ENCODE measurements around the gene DIO3. TPM values are rescaled to one million over a fixed set of nuclear protein-coding genes. Genes with fewer than 3 reads are reported as not detected.

DIO3 gene
- total RNA-seq, result 0.24 TPM
- long read RNA-seq, result 0 reads

GRCh38 chr14:101561145-101561896 lies at the start of gene DIO3:
Gene DIO3, plus strand, starts transcription at chr14:101561495.
- ATAC-seq (no peak), DNase-seq (ENCODE audit: missing footprints) (no peak)
- intact Hi-C loops (cut with DNase I), result no loop called here

GRCh38 chr14:101511620-101512375 lies 49.5 kb upstream of the DIO3 start:
- intact Hi-C loops (cut with DNase I), result no loop called here
- ATAC-seq (no peak), DNase-seq (ENCODE audit: missing footprints) (peak; percentile 33)

DNA sequence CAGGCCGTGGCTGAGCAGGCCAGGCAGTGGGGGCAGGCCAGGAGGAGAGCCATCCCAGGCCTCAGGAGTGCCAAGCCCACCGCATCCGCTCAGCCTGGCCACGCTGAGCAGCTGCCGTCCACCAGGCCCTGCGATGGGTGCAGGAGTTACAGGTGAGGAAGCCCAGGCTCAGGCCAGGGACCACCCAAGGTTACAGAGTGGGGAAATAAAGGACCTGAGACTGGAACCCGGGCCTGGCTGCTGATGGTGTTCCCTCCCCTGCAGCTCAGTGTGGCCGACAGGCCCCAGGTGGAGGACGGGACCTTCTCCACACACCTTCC lies 49.0 kb upstream of the DIO3 start:
- ATAC-seq (no peak), DNase-seq (ENCODE audit: missing footprints) (peak; percentile 49)
- intact Hi-C loops (cut with DNase I), result no loop called here

DNA sequence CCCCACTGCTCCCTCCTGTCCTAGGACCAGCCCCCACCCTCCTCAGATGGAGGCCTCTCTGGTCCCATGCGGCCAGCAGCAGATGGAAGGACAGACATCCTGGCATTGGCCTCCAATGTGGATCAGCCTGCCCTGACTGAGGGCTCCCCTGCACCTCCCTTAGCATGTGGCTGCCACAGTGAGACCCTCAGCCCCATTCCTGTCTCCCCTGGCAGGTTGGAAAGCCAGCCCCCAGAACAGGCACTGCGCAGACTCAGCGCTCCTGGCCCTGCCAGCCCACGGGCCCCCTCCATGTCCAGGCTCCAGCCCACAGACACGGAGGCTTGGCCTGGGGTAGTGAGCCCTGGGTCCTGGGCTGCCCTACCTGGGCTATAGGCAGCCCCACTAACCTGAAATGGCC lies 47.2 kb upstream of the DIO3 start:
- intact Hi-C loops (cut with DNase I), result no loop called here
- peak; percentile 43 for DNase-seq (ENCODE audit: missing footprints)
- no peak for ATAC-seq

GRCh38 chr14:101516401-101516800 lies 44.9 kb upstream of the DIO3 start:
- ATAC-seq, result no peak
- peak; percentile 53 for DNase-seq (ENCODE audit: missing footprints)
- intact Hi-C loops (cut with DNase I), result no loop called here

- ATAC-seq, result peak; percentile 41
- intact Hi-C loops (cut with DNase I), result no loop called here
- DNase-seq (ENCODE audit: missing footprints), result peak; percentile 70
Observed at GRCh38 chr14:101518611-101519473, 42.5 kb upstream of the DIO3 start.

DNA sequence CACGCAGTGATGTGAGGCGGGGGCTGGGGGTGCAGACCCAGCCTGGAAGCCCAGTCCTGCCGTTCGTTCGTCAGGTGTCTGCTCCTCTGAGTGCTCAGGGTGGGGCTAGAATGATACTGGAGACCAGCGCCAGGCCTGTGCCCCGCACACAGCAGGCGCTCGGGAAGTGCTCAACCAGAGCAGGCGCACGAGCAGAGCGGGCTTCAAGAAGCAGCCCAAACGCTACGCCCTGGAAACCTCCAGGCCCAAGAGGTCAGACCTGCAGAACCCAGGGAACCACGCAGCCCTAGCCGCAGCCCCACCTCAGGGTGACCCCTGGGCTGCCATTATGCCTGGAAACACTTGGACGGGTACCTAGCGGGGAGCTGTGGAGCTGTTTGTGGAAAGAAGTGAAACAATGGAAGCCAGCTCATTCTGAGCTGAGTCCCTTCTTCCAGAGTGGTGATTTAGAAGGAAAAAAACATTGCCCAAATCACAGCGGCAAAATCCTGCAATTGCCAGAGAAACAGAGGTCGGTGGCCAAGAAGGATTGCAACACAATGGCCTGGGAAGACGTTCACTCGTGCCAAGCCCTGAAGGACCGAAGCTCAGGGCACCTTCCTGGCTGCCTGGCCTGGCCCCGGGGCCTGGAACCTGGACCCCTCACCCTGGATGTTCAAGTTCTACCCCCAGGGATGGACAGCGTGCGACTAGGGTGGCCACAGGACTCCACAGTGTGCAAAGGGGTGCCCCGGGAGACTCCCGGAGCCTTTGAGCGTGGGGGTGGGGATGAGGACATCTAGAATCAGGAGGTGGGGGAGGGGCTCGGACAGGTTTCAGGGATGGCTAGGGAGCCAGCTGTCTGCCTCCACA lies 40.4 kb upstream of the DIO3 start:
- ATAC-seq, result peak; percentile 38
- DNase-seq (ENCODE audit: missing footprints), result peak; percentile 69
- intact Hi-C loops (cut with DNase I), result no loop called here

DNA sequence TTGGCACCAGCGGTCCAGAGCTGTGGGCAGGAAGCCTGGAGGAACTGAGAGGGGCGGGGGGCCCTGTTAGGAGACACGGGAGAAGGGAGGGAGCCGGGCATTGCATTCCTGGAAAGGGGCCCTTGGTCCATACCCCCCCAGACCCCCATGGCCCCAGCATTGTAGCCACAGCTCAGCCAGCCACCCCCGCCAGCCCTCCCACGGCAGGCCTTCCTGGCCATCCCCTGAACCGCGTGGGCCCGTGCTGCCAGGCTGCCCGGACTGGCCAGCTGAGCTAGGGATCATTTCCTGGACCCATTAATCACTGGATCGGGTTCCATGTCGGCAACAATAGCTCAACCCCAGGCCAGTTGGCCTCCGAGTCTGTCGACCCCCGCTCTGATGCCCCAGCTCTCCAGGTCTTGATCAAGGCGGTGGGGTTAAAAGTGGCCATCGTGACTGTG lies 39.8 kb upstream of the DIO3 start:
- intact Hi-C loops (cut with DNase I), result no loop called here
- DNase-seq (ENCODE audit: missing footprints), result no peak
- ATAC-seq, result peak; percentile 21

GRCh38 chr14:101521978-101522377 lies 39.3 kb upstream of the DIO3 start:
- intact Hi-C loops (cut with DNase I), result no loop called here
- no peak for DNase-seq (ENCODE audit: missing footprints)
- ATAC-seq, result no peak

- no peak for DNase-seq (ENCODE audit: missing footprints)
- ATAC-seq, result peak; percentile 61
- intact Hi-C loops (cut with DNase I), result no loop called here
Observed at GRCh38 chr14:101525640-101526527, 35.4 kb upstream of the DIO3 start.

GRCh38 chr14:101527987-101528386 lies 33.3 kb upstream of the DIO3 start:
- DNase-seq (ENCODE audit: missing footprints) (no peak), ATAC-seq (no peak)
- intact Hi-C loops (cut with DNase I), result no loop called here

GRCh38 chr14:101529079-101529478 lies 32.2 kb upstream of the DIO3 start:
- DNase-seq (ENCODE audit: missing footprints) (no peak), ATAC-seq (no peak)
- intact Hi-C loops (cut with DNase I), result no loop called here

DNA sequence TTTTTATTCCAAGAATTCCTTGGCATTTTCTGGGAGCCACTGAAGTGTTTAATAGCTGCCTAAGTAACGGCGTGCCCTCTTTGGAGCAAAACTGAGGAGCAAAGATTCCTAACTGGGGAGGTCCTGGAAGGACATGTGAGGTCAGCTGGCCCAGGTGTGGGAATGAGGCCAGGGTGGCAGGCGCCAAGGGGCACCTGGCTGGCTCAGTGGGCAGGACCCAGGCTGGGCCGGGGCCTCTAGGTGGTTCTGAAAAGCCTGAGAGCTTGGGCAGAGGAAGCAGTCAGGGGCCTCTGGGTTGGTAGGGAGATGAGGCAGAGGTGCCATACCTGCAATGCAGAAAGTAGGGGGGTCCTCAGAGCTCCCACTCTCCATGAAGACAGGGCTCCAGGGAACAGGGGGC lies 27.1 kb upstream of the DIO3 start:
- intact Hi-C loops (cut with DNase I), result no loop called here
- ATAC-seq (no peak), DNase-seq (ENCODE audit: missing footprints) (peak; percentile 61)

- DNase-seq (ENCODE audit: missing footprints) (no peak), ATAC-seq (no peak)
- intact Hi-C loops (cut with DNase I), result no loop called here
Observed at GRCh38 chr14:101535232-101535631, 26.1 kb upstream of the DIO3 start.

- intact Hi-C loops (cut with DNase I), result no loop called here
- DNase-seq (ENCODE audit: missing footprints) (no peak), ATAC-seq (no peak)
Observed at GRCh38 chr14:101535701-101536207, 25.5 kb upstream of the DIO3 start.

DNA sequence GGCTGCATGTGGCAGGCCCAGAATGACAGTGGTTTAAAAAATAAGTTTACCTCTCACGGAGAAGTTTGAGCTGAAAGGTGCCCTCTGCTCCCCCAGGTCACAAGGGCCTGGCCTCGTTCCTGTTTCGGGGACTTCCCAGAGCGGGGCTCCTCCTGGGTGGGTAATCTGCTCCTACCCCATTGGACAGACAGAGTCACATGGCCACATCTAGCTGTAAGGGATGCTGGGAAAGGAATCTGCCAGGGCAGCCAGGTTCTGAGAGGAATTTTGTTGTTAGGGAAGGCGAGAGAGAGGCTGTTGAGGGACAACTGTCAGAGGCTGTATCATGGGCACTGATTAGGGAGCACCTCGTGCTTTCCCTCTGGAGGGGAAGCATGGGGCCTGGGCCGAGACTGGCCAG lies 24.0 kb upstream of the DIO3 start:
- ATAC-seq (no peak), DNase-seq (ENCODE audit: missing footprints) (no peak)
- intact Hi-C loops (cut with DNase I), result no loop called here

DNA sequence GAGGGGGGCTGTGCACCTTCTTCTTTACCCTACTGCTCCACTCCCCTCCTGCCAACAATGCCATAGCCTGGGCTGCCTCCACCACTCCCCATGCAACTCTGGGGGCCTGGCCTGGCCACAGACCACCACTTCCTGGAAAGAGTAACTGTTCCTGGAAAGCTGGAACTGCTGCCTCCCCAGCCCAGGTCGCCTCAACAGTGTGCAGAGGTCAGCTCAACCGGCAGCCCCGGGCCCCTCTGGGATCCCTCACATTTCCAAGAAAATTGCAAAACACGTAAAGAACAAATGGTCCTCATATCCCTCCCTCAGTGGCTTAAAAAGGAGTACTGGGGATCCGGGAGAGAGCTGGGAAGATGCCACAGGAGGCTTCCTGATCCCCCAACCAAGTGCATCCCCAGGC lies 22.4 kb upstream of the DIO3 start:
- ATAC-seq, result peak; percentile 49
- intact Hi-C loops (cut with DNase I), result no loop called here

DNA sequence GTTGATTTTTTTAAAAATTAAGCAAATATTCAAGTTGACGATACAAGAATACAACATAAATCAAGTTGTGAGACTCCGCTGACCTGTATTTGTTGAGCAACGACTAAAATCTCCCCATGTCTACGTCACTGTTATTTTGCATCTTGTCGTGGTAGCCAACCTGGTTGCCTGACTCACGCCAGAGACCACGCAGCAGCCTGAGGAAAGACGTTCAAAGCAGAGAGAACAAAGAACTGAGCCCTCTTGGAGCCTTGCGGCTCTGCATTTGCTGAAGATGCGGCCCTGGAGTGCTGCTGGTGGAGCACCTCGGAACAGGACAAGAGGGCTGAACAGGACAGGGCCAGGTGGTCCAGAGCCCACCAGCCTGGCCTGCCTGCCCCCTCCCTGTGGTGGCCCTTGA lies 21.4 kb upstream of the DIO3 start:
- no peak for DNase-seq (ENCODE audit: missing footprints)
- ATAC-seq, result no peak
- intact Hi-C loops (cut with DNase I), result no loop called here

More for the DNA sequence above, 22.4 kb upstream of the DIO3 start:
- DNase-seq (ENCODE audit: missing footprints), result peak; percentile 61

All from Right ventricle myocardium inferior (tissue), 1 donor.